Caco-2 (cell line): ENCODE results near the gene PTPN22. TPM values are rescaled to one million over a fixed set of nuclear protein-coding genes. Genes with fewer than 3 reads are reported as not detected.

Experiments
- BruUV-seq: library from RNA; stranded (reverse); fragments of 400-500 nt; replicated peaks from 2 replicates; lab custom pipeline; 2021; lab: Mats Ljungman, UMichigan
- CTCF ChIA-PET: fragments of 300-600 bp; sonication (Branson Sonifier 250); formaldehyde crosslinking; loops from one replicate; lab custom pipeline; 2022; ENCODE audit warnings: antibody characterized with exemption; lab: Charles Lee
- POLR2A ChIA-PET: fragments of 300-600 bp; sonication (Branson Sonifier 250); formaldehyde crosslinking; loops from one replicate; lab custom pipeline; 2022; ENCODE audit warnings: antibody characterized with exemption; lab: Charles Lee
- DNase-seq, 2 experiments: peaks; one replicate each; pipeline versions ENCODE4 v3.0.0 to v3.0.0-alpha.2; 2020 to 2022
- H3K27me3 ChIP-seq: replicated peaks from 2 replicates; pipeline ENCODE4 v1.6.0; 2011; ENCODE audit warnings: low read length; ENCODE audit not compliant: control insufficient read depth, insufficient read depth
- H3K36me3 ChIP-seq: 2 replicates; pipeline ENCODE4 v1.5.1; 2011; ENCODE audit warnings: low read length; ENCODE audit not compliant: control insufficient read depth, insufficient read depth
- H3K4me1 ChIP-seq: fragments of 250-450 bp; sonication (Bioruptor Pico); 2 replicates; pipeline ENCODE4 v1.5.1; 2020; ENCODE audit warnings: mild to moderate bottlenecking
- H3K4me3 ChIP-seq: 2 replicates; pipeline ENCODE4 v1.5.1; 2011; ENCODE audit warnings: low read depth, mild to moderate bottlenecking, control low read depth, low read length
- H3K9me3 ChIP-seq: fragments of 250-450 bp; sonication (Bioruptor Pico); 2 replicates; pipeline ENCODE4 v1.5.1; 2020; ENCODE audit warnings: mild to moderate bottlenecking, moderate library complexity
- H3K27ac Mint-ChIP-seq: one replicate; pipeline ENCODE4 v1.8.0; 2022; ENCODE audit warnings: mixed read lengths; ENCODE audit not compliant: unreplicated experiment
- H3K27me3 Mint-ChIP-seq: one replicate; pipeline ENCODE4 v1.8.0; 2022; ENCODE audit warnings: mixed read lengths; ENCODE audit not compliant: insufficient read depth, unreplicated experiment
- H3K36me3 Mint-ChIP-seq: one replicate; pipeline ENCODE4 v1.8.0; 2022; ENCODE audit warnings: mild to moderate bottlenecking, mixed read lengths; ENCODE audit not compliant: insufficient read depth, unreplicated experiment
- H3K4me1 Mint-ChIP-seq: one replicate; pipeline ENCODE4 v1.8.0; 2022; ENCODE audit warnings: low read depth, mixed read lengths; ENCODE audit not compliant: unreplicated experiment
- H3K4me3 Mint-ChIP-seq: one replicate; pipeline ENCODE4 v1.8.0; 2022; ENCODE audit warnings: mild to moderate bottlenecking, moderate library complexity, mixed read lengths; ENCODE audit not compliant: unreplicated experiment
- H3K9me3 Mint-ChIP-seq: one replicate; pipeline ENCODE4 v1.8.0; 2022; ENCODE audit warnings: mixed read lengths; ENCODE audit not compliant: unreplicated experiment
- CTCF ChIP-seq, 2 experiments: fragments of 200-600 bp in 1 of 2; IDR thresholded peaks; 1 replicate in 1 of 2; 2 replicates in 1 of 2; pipeline versions ENCODE4 v1.5.1 to v1.8.0; 2011 to 2022; ENCODE audit warnings: antibody characterized with exemption in 1 of 2, control low read depth in 1 of 2, inconsistent platforms in 1 of 2, low read depth in 1 of 2, low read length in 1 of 2, mild to moderate bottlenecking in 1 of 2, moderate library complexity in 1 of 2; ENCODE audit not compliant: insufficient read depth in 1 of 2, severe bottlenecking in 1 of 2, unreplicated experiment in 1 of 2
- intact Hi-C: fragments of 100-400 bp; cut with micrococcal nuclease; formaldehyde crosslinking; loops from one replicate; pipeline ENCODE4 v1.10.0; 2022; ENCODE audit not compliant: unreplicated experiment
- total RNA-seq: library from RNA; stranded (reverse); gene quantifications from 2 replicates; pipeline ENCODE4 v1.2.3, GENCODE V29; 2022

Gene PTPN22
- total RNA-seq, 1 experiment from 2014 or later = not detected

- Mint-ChIP-seq H3K27me3 (no peaks in the 10 kb centered on the region), H3K27ac (no peak overlapping the region), H3K4me1 (peaks cover 13% of the 10 kb centered on the region), H3K36me3 (peaks cover 16% of the 10 kb centered on the region), H3K4me3 (no peak overlapping the region), H3K9me3 (no peaks in the 10 kb centered on the region)
- Histone ChIP-seq H3K4me3 (no peak overlapping the region), H3K36me3 (no peaks in the 10 kb centered on the region; the same call in 1 of the 2 replicates), H3K4me1 (peaks cover 31% of the 10 kb centered on the region), H3K9me3 (no peaks in the 10 kb centered on the region), H3K27me3 (no peaks in the 10 kb centered on the region)
- intact Hi-C loops = no loop called here
- ChIA-PET CTCF (interaction anchor here (0.6 to 0.7 kb wide), 2 partner anchors 23 to 30 kb away, joined by 3 read pairs; partner anchors contain the start of gene RSBN1), POLR2A (no interaction called here)
- BruUV-seq = no TSS peak
- no peak for TF ChIP-seq CTCF (IDR thresholded peaks at IDR 0.05; ENCODE audit: insufficient read depth in 1 of 2, low read depth in 1 of 2, low read length in 1 of 2, severe bottlenecking in 1 of 2, unreplicated experiment in 1 of 2)
- DNase-seq = no peak
Measured at GRCh38 chr1:113788802-113789201, 82.7 kb downstream of the PTPN22 start.

GRCh38 chr1:113787663-113788062, 83.8 kb downstream of the PTPN22 start:
- ChIA-PET CTCF (interaction anchor here (0.5 kb wide), 1 partner anchor 75 kb away, joined by 5 read pairs; no protein-coding TSS in a partner anchor), POLR2A (no interaction called here)
- Histone ChIP-seq H3K27me3 (no peaks in the 10 kb centered on the region), H3K4me1 (peaks cover 31% of the 10 kb centered on the region), H3K36me3 (no peaks in the 10 kb centered on the region; the same call in 1 of the 2 replicates), H3K9me3 (no peaks in the 10 kb centered on the region), H3K4me3 (no peak overlapping the region)
- Mint-ChIP-seq H3K4me3 (no peak overlapping the region), H3K4me1 (peaks cover 11% of the 10 kb centered on the region), H3K36me3 (peaks cover 12% of the 10 kb centered on the region), H3K9me3 (no peaks in the 10 kb centered on the region), H3K27ac (no peak overlapping the region), H3K27me3 (no peaks in the 10 kb centered on the region)
- no peak for DNase-seq
- intact Hi-C loops = no loop called here
- no TSS peak for BruUV-seq
- TF ChIP-seq CTCF (IDR thresholded peaks at IDR 0.05; ENCODE audit: insufficient read depth in 1 of 2, low read depth in 1 of 2, low read length in 1 of 2, severe bottlenecking in 1 of 2, unreplicated experiment in 1 of 2) = no peak

- Mint-ChIP-seq H3K27me3 (no peaks in the 10 kb centered on the region), H3K4me3 (peak overlapping the region; percentile 28), H3K9me3 (no peaks in the 10 kb centered on the region), H3K4me1 (peaks cover 11% of the 10 kb centered on the region), H3K27ac (peak overlapping the region; percentile 73), H3K36me3 (peaks cover 11% of the 10 kb centered on the region)
- Histone ChIP-seq H3K36me3 (no peaks in the 10 kb centered on the region; the same call in 1 of the 2 replicates), H3K4me3 (no peak overlapping the region), H3K4me1 (peaks cover 36% of the 10 kb centered on the region), H3K27me3 (no peaks in the 10 kb centered on the region), H3K9me3 (no peaks in the 10 kb centered on the region)
- BruUV-seq = no TSS peak
- ChIA-PET POLR2A (no interaction called here), CTCF (no interaction called here)
- no peak for TF ChIP-seq CTCF (IDR thresholded peaks at IDR 0.05; ENCODE audit: insufficient read depth in 1 of 2, low read depth in 1 of 2, low read length in 1 of 2, severe bottlenecking in 1 of 2, unreplicated experiment in 1 of 2)
- intact Hi-C loops = no loop called here
- DNase-seq = peak in 1 of 2 experiments; percentile 20
Measured at GRCh38 chr1:113786069-113786468, 85.4 kb downstream of the PTPN22 start.
